Heart left ventricle (tissue), 13 donors: ENCODE measurements around the gene LARP4.

Experiments used
- POLR2A ChIP-seq, 2 donors: fragments of 450-650 bp; IDR thresholded peaks; one replicate each; pipeline ENCODE4 v1.6.1; 2017; ENCODE audit warnings: antibody characterized with exemption in 2 of 2, mild to moderate bottlenecking in 2 of 2, moderate library complexity in 2 of 2
- TF ChIP-seq, protein P1 (sequence below), 12 donors: fragments of 200-600 bp; sonication (generic) in 4 of 12; IDR thresholded peaks; one replicate each; pipeline versions ENCODE4 v1.5.0 to v1.8.0; 2018 to 2022; ENCODE audit warnings: antibody characterized with exemption in 12 of 12, mild to moderate bottlenecking in 5 of 12
- donor health status: ischemic (EF 13 %, LVEDD 7.1; RV severe dilation, severe dysfunction).
- donor health status: DM: no; HTN: yes; CAD: no.
- donor health status: DM: no; HTN: no; CAD: no.
- donor health status: ischemic (EF 25% LVEDD 6.9; RV normal size, moderate dysfunction).
- donor health status: ischemic (EF 25% LVEDD 5.7; RV mildly dilated, moderate dysfunction).
- donor health status: ischemic (EF 35%, LVEDD 5.7; RV mildly dilated, moderate dysfunction).
- donor health status: nonischemic (EF 11% LVEDD 7.7; RV severe dilation, severe dysfunction).
- donor health status: DM: yes; HTN: yes; CAD: no.
- donor health status: PGD.
- donor health status: ischemic (EF 29% LVEDD 5.4; RV normal size, mild dysfunction).
- donor health status: nonischemic (EF 23%, LVEDD 6.1; RV moderate dilation, normal function).

DNA sequence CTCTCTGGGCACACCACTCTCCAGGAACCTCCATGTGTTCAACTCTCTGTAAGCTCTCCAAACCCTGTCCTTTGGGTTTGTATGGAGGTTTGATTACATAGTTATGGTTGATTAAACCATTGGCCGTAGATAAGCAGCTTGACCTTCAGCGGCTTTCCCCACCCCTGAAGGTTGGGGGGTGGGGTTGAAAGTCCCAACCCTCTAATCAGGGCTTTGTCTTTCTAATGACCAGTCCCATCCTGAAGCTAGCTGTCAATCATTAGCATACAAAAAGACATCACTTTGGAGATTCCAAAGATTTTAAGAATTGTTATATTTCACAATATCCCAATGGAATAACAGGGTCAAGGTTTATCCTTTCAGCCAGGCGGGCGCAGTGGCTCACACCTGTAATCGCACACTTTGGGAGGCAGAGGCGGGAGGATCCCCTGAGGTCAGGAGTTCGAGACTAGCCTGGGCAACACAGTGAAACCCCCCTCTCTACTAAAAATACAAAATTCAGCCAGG, 12.7 kb upstream of the LARP4 start:
- TF ChIP-seq POLR2A (IDR thresholded peaks at IDR 0.05), result no peak
- TF ChIP-seq, protein P1, sequence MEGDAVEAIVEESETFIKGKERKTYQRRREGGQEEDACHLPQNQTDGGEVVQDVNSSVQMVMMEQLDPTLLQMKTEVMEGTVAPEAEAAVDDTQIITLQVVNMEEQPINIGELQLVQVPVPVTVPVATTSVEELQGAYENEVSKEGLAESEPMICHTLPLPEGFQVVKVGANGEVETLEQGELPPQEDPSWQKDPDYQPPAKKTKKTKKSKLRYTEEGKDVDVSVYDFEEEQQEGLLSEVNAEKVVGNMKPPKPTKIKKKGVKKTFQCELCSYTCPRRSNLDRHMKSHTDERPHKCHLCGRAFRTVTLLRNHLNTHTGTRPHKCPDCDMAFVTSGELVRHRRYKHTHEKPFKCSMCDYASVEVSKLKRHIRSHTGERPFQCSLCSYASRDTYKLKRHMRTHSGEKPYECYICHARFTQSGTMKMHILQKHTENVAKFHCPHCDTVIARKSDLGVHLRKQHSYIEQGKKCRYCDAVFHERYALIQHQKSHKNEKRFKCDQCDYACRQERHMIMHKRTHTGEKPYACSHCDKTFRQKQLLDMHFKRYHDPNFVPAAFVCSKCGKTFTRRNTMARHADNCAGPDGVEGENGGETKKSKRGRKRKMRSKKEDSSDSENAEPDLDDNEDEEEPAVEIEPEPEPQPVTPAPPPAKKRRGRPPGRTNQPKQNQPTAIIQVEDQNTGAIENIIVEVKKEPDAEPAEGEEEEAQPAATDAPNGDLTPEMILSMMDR (IDR thresholded peaks at IDR 0.05), result no peak
